IMR-90 (cell line): ENCODE measurements around the gene DYNLT5. TPM values are rescaled to one million over a fixed set of nuclear protein-coding genes. Genes with fewer than 3 reads are reported as not detected.
A peak's percentile ranks its signal among the peaks of the same experiment; 100 is the strongest.

Experiments used
- ATAC-seq: fragments of 200-7000 bp; cut with Tn5 transposase; 2 replicates; pipeline ENCODE4 v1.9.1; 2020; ENCODE audit warnings: low read depth, mild to moderate bottlenecking, moderate library complexity
- BruUV-seq: library from RNA; stranded (reverse); fragments of 400-500 nt; replicated peaks from 2 replicates; lab custom pipeline; 2021; lab: Mats Ljungman, UMichigan
- CTCF ChIA-PET: fragments of 300-600 bp; formaldehyde crosslinking; extraction: SDS; loops from one replicate; lab custom pipeline; 2021; ENCODE audit warnings: antibody characterized with exemption; lab: Yijun Ruan, JAX
- POLR2A ChIA-PET: fragments of 300-600 bp; sonication (Branson Sonifier 250); formaldehyde crosslinking; loops from one replicate; lab custom pipeline; 2022; ENCODE audit warnings: antibody characterized with exemption; ENCODE audit not compliant: unreplicated experiment; lab: Charles Lee
- DNase-seq: peaks from one replicate; pipeline ENCODE4 v3.0.0; 2013
- H2AFZ ChIP-seq: replicated peaks from 2 replicates; pipeline ENCODE3; 2013; ENCODE audit warnings: low read length, mild to moderate bottlenecking; ENCODE audit not compliant: poor library complexity
- H2AK5ac ChIP-seq: 2 replicates; pipeline ENCODE4 v1.6.1; 2013; ENCODE audit warnings: low read depth, low read length, inconsistent platforms
- H2AK9ac ChIP-seq: replicated peaks from 2 replicates; pipeline ENCODE3; 2013; ENCODE audit warnings: mild to moderate bottlenecking, low read depth, low read length, moderate library complexity; ENCODE audit not compliant: poor library complexity
- H2BK120ac ChIP-seq: 2 replicates; pipeline ENCODE4 v1.6.1; 2013; ENCODE audit warnings: low read depth, low read length, inconsistent platforms
- H2BK15ac ChIP-seq: 3 replicates; pipeline ENCODE4 v1.6.1; 2013; ENCODE audit warnings: low read depth, low read length, inconsistent platforms
- H2BK20ac ChIP-seq: 2 replicates; pipeline ENCODE4 v1.6.1; 2013; ENCODE audit warnings: low read depth, mild to moderate bottlenecking, inconsistent platforms, low read length, moderate library complexity
- H2BK5ac ChIP-seq: 2 replicates; pipeline ENCODE4 v1.6.1; 2013; ENCODE audit warnings: mild to moderate bottlenecking, low read depth, low read length, inconsistent platforms; ENCODE audit not compliant: poor library complexity, severe bottlenecking
- H3K14ac ChIP-seq: replicated peaks from 2 replicates; pipeline ENCODE4 v1.6.1; 2013; ENCODE audit warnings: low read depth, low read length, inconsistent platforms
- H3K18ac ChIP-seq: 2 replicates; pipeline ENCODE4 v1.6.1; 2013; ENCODE audit warnings: low read depth, low read length, control low read depth
- H3K23ac ChIP-seq: 2 replicates; pipeline ENCODE4 v1.6.1; 2013; ENCODE audit warnings: low read depth, low read length, inconsistent platforms
- H3K27ac ChIP-seq: 2 replicates; pipeline ENCODE4 v1.5.1; 2013; ENCODE audit warnings: mild to moderate bottlenecking, control low read depth, low read length; ENCODE audit not compliant: insufficient read depth
- H3K27me3 ChIP-seq: 2 replicates; pipeline ENCODE4 v1.6.1; 2013; ENCODE audit warnings: low read length; ENCODE audit not compliant: control insufficient read depth, insufficient read depth
- H3K36me3 ChIP-seq: 2 replicates; pipeline ENCODE4 v1.6.1; 2013; ENCODE audit warnings: low read length, mixed read lengths; ENCODE audit not compliant: control insufficient read depth, insufficient read depth
- H3K4ac ChIP-seq: 2 replicates; pipeline ENCODE4 v1.6.1; 2013; ENCODE audit warnings: low read depth, low read length, inconsistent platforms
- H3K4me1 ChIP-seq: 2 replicates; pipeline ENCODE4 v1.6.1; 2013; ENCODE audit warnings: low read length, mixed read lengths; ENCODE audit not compliant: control insufficient read depth, insufficient read depth
- H3K4me2 ChIP-seq: 2 replicates; pipeline ENCODE4 v1.6.1; 2013; ENCODE audit warnings: low read depth, mild to moderate bottlenecking, control low read depth, low read length, moderate library complexity
- H3K4me3 ChIP-seq: 2 replicates; pipeline ENCODE4 v1.5.1; 2013; ENCODE audit warnings: low read depth, mild to moderate bottlenecking, control low read depth, low read length, moderate library complexity; ENCODE audit not compliant: insufficient read depth
- H3K56ac ChIP-seq: 2 replicates; pipeline ENCODE4 v1.6.1; 2013; ENCODE audit warnings: low read length, inconsistent platforms; ENCODE audit not compliant: insufficient read depth; ENCODE audit errors: extremely low read depth
- H3K79me1 ChIP-seq, 2 experiments: 2 replicates each; pipeline ENCODE4 v1.6.1; 2013; ENCODE audit warnings: low read length in 2 of 2, inconsistent platforms in 1 of 2, low read depth in 1 of 2
- H3K9ac ChIP-seq: 2 replicates; pipeline ENCODE4 v1.6.1; 2013; ENCODE audit warnings: low read depth, low read length, control low read depth
- H3K9me1 ChIP-seq: 2 replicates; pipeline ENCODE4 v1.6.1; 2013; ENCODE audit warnings: low read length, inconsistent platforms; ENCODE audit not compliant: insufficient read depth
- H3K9me3 ChIP-seq: 2 replicates; pipeline ENCODE4 v1.6.1; 2013; ENCODE audit warnings: low read length; ENCODE audit not compliant: control insufficient read depth, insufficient read depth
- H4K20me1 ChIP-seq: 2 replicates; pipeline ENCODE4 v1.6.1; 2013; ENCODE audit warnings: low read length, inconsistent platforms; ENCODE audit not compliant: insufficient read depth
- H4K5ac ChIP-seq: 2 replicates; pipeline ENCODE4 v1.6.1; 2013; ENCODE audit warnings: mild to moderate bottlenecking, low read depth, low read length, control low read depth
- H4K8ac ChIP-seq, 2 experiments: 2 replicates each; pipeline ENCODE4 v1.6.1; 2013; ENCODE audit warnings: low read depth in 2 of 2, low read length in 2 of 2, control low read depth in 1 of 2, inconsistent platforms in 1 of 2
- H4K91ac ChIP-seq: 2 replicates; pipeline ENCODE4 v1.6.1; 2013; ENCODE audit warnings: low read depth, low read length, inconsistent platforms; ENCODE audit not compliant: insufficient read depth
- MAFK ChIP-seq: IDR thresholded peaks from 2 replicates; pipeline ENCODE4 v1.6.1; 2012; ENCODE audit warnings: low read depth, low read length, improper control_type of control experiment
- NFE2L2 ChIP-seq: fragments of 150-350 bp; IDR thresholded peaks from 2 replicates; pipeline ENCODE4 v1.6.1; 2016; ENCODE audit warnings: low read depth, mild to moderate bottlenecking, low read length
- RAD21 ChIP-seq: IDR thresholded peaks from 2 replicates; pipeline ENCODE4 v1.6.1; 2012; ENCODE audit warnings: low read length, improper control_type of control experiment
- WGBS, 2 experiments: methylation state at CpG; one replicate each; pipeline versions ENCODE4 v1.1.5 to v1.1.7; 2013; ENCODE audit warnings: missing lambda C conversion rate in 2 of 2; ENCODE audit not compliant: insufficient read length in 1 of 2; ENCODE audit errors: extremely low coverage in 2 of 2; 5-methylcytosine and 5-hydroxymethylcytosine counted together
- dilution Hi-C: fragments of 300-500 bp; cut with HindIII; formaldehyde crosslinking; loops from one replicate; pipeline ENCODE4 v1.14.3; 2018; ENCODE audit warnings: low sequenced_read_pairs; ENCODE audit not compliant: unreplicated experiment
- in situ Hi-C: fragments of 300-500 bp; cut with MboI; formaldehyde crosslinking; loops from 3 replicates; pipeline ENCODE4 v1.14.3; 2019; ENCODE audit warnings: low sequenced_read_pairs, inconsistent platforms, mixed read lengths
- intact Hi-C: fragments of 100-400 bp; cut with micrococcal nuclease; formaldehyde crosslinking; loops from 2 replicates; pipeline ENCODE4 v1.10.0; 2022
- polyA plus RNA-seq, 3 experiments: library from polyadenylated mRNA; depleted of rRNA; stranded (reverse); fragments of >200 nt; gene quantifications; 2 replicates each; pipeline ENCODE4 v1.2.3, GENCODE V29; 2012; ENCODE audit warnings: low replicate concordance in 1 of 3
- total RNA-seq: library from RNA; depleted of rRNA; stranded (reverse); fragments of >200 nt; gene quantifications from 2 replicates; pipeline ENCODE4 v1.2.3, GENCODE V29; 2012

The DYNLT5 gene
- total and polyA plus RNA-seq, 2 of the 4 experiments (the other 2 are of a cell fraction), result 0.12 to 0.18 TPM

DNA sequence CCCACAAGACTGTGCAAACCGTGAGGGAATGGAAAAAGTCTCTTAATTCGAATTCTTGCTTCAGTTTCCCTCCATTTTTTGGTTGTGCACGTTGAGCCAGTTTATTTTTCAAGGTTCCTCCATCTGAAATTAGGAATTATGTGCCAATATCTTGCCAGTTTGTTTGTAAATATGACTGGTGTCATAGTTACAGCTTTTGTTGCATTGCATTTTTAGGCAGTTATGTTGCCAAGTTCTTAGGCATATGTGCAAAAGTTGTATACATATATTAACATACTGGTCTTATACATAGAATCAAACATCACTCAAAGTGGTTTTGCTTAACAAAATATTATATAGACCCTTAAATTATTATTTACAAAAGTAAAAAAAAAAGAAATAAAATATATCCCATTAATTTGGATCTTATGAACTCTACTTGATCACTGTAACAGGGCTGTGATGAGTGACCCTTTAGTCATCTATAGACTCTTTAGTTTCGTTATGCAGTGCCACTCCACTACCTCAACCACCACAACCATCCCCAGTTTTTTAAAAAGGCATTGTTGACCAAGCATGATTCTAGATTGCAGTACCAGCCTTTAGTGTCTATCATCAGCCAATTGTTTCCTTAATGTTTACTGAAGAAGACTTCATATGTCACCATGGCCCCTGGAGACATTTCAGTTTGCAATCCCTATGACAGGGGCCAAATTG lies 20.9 kb upstream of the DYNLT5 start (continued):
- TF ChIP-seq NFE2L2, result no peak

DNA sequence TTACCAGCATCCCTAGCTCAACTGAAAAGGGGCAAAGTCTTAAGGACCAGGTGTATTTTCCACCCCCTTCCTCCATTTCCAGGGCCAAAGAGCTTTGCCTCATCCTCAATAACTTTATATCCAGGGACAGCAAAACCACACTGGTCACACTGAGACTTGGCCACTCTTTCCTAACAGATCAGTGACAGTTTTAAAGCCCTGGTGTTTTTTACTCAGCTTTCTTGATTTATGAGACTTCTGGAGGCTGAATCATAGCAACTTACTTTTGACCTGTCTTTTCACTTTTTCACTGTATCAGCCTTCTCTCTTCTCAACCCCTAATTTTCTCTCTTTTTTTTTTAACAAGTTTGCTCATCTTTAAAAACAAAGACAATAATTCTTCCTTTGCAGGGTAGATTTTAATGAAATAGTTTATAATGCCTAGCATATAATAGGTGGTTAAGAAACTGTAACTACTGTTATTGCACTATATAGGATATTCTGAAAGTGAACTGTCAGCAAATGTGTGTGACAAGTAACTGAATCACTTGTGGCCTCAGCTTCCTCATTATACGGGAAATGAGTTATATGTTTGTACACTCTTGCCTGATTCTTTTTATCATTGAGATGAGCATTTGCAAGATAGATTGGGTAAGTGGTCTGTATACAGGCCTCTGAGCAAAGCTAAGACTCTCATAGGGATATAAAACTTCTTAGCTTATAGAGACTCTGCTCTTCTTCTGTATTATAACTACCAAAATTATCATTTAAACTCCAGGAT lies 19.7 kb upstream of the DYNLT5 start:
- in situ Hi-C loops, result loop anchor here (25.0 kb wide), 1 partner anchor 470 kb away; no protein-coding TSS in a partner anchor

More for the DNA sequence above, 19.7 kb upstream of the DYNLT5 start:
- Histone ChIP-seq H3K9ac (no peak overlapping the region), H3K9me3 (no peaks in the 10 kb centered on the region), H2BK5ac (peak overlapping the region; percentile 10), H3K23ac (no peak overlapping the region), H3K14ac (no peak overlapping the region; the same call in 1 of the 2 replicates), H2BK15ac (no peak overlapping the region), H3K4me1 (peaks cover 3% of the 10 kb centered on the region), H2BK120ac (no peak overlapping the region), H3K9me1 (peaks cover 5% of the 10 kb centered on the region; the same call in 1 of the 2 replicates), H2AK5ac (no peak overlapping the region), H4K20me1 (peaks cover 3% of the 10 kb centered on the region; the same call in 1 of the 2 replicates), H2AK9ac (no peak overlapping the region), H4K8ac (no peak overlapping the region), H4K91ac (no peak overlapping the region), H4K5ac (no peak overlapping the region), H3K4ac (no peak overlapping the region), H2BK20ac (no peak overlapping the region), H3K36me3 (peaks cover 19% of the 10 kb centered on the region), H3K4me3 (no peak overlapping the region), H3K56ac (no peak overlapping the region), H3K18ac (no peak overlapping the region), H3K27me3 (no peaks in the 10 kb centered on the region), H3K27ac (no peak overlapping the region), H3K4me2 (no peak overlapping the region), H3K79me1 (peaks cover 0 to 5% of the 10 kb centered on the region in 2 experiments; a peak in 2 of 4 replicates), H2AFZ (no peak overlapping the region)
- ChIA-PET POLR2A (no interaction called here), CTCF (no interaction called here)
- no TSS peak for BruUV-seq
- DNase-seq (peak; percentile 26), ATAC-seq (peak; percentile 19; the same call in 1 of the 2 replicates)
- no CpG with 5 or more reads among the region's 1 CpG for WGBS, 2 experiments
- peak; percentile 84 for TF ChIP-seq MAFK
- TF ChIP-seq RAD21, result no peak
- intact Hi-C loops, result no loop called here
- dilution Hi-C loops, result no loop called here
